ENCODE data around the gene STS. TPM values are rescaled to one million over a fixed set of nuclear protein-coding genes. Genes with fewer than 3 reads are reported as not detected.

STS gene
- total RNA-seq, 3 donors from 2014 or later (not counting 1 experiment from before 2014, with no cell fraction given) = 2.4 to 4.6 (median 2.8) TPM

GRCh38 chrX:7149411-7149810, 1.9 kb downstream of the STS start:
- Histone ChIP-seq H3K27me3 (ENCODE audit: control insufficient read depth, insufficient read depth, low read length) (no peaks in the 10 kb centered on the region), H3K36me3 (ENCODE audit: control insufficient read depth, insufficient read depth, low read length) (no peaks in the 10 kb centered on the region), H3K9me3 (ENCODE audit: control insufficient read depth, insufficient read depth, low read length) (no peaks in the 10 kb centered on the region), H3K4me1 (ENCODE audit: control insufficient read depth, insufficient read depth, low read length) (peaks cover 9% of the 10 kb centered on the region), H3K4me3 (ENCODE audit: low read length) (no peak overlapping the region), H3K27ac (ENCODE audit: low read length) (no peak overlapping the region)
- 80% methylated on average over 3 of the region's 5 CpGs for WGBS (ENCODE audit: insufficient coverage)
- no peaks in the 10 kb centered on the region for H3K9me3 Mint-ChIP-seq
- peak overlapping the region; percentile 51 for H3K4me3 Mint-ChIP-seq
- peak overlapping the region in 1 of 2 donors; percentile 92 for H3K27ac Mint-ChIP-seq
- no peaks in the 10 kb centered on the region for H3K36me3 Mint-ChIP-seq
- peaks cover 0 to 4% of the 10 kb centered on the region in 2 donors for H3K27me3 Mint-ChIP-seq (ENCODE audit: low read depth in 2 of 2)
- DNase-seq (no peak), ATAC-seq (no peak)
- H3K4me1 Mint-ChIP-seq = peaks cover 7 to 17% of the 10 kb centered on the region in 2 donors
- intact Hi-C loops (cut with micrococcal nuclease) = loop anchor here (10.0 kb wide), 1 partner anchor 775 kb away; the partner anchor contains the start of gene PNPLA4
- TF ChIP-seq CTCF (IDR thresholded peaks at IDR 0.05) = no peak

- Histone ChIP-seq H3K27ac (ENCODE audit: low read length) (no peak overlapping the region), H3K27me3 (ENCODE audit: control insufficient read depth, insufficient read depth, low read length) (no peaks in the 10 kb centered on the region), H3K9me3 (ENCODE audit: control insufficient read depth, insufficient read depth, low read length) (no peaks in the 10 kb centered on the region), H3K4me1 (ENCODE audit: control insufficient read depth, insufficient read depth, low read length) (peaks cover 3% of the 10 kb centered on the region), H3K36me3 (ENCODE audit: control insufficient read depth, insufficient read depth, low read length) (no peaks in the 10 kb centered on the region), H3K4me3 (ENCODE audit: low read length) (no peak overlapping the region)
- no peak for TF ChIP-seq CTCF (IDR thresholded peaks at IDR 0.05)
- no peak overlapping the region for H3K4me3 Mint-ChIP-seq
- H3K36me3 Mint-ChIP-seq = no peaks in the 10 kb centered on the region
- H3K4me1 Mint-ChIP-seq = peaks cover 0 to 8% of the 10 kb centered on the region in 2 donors
- ATAC-seq = no peak
- H3K27ac Mint-ChIP-seq = no peak overlapping the region
- H3K9me3 Mint-ChIP-seq = no peaks in the 10 kb centered on the region
- H3K27me3 Mint-ChIP-seq (ENCODE audit: low read depth in 2 of 2) = peaks cover 0 to 4% of the 10 kb centered on the region in 2 donors
- no peak for DNase-seq
- intact Hi-C loops (cut with micrococcal nuclease) = no loop called here
- WGBS (ENCODE audit: insufficient coverage) = 67% methylated on average over 2 of the region's 2 CpGs
Measured at GRCh38 chrX:7153231-7153630, 5.7 kb downstream of the STS start.

GRCh38 chrX:7154041-7154597, 6.6 kb downstream of the STS start:
- H3K9me3 ChIP-seq (ENCODE audit: control insufficient read depth, insufficient read depth, low read length) = no peaks in the 10 kb centered on the region
- ATAC-seq (no peak), DNase-seq (no peak)
- H3K4me3 ChIP-seq (ENCODE audit: low read length) = no peak overlapping the region
- no peak for TF ChIP-seq CTCF (IDR thresholded peaks at IDR 0.05)
- H3K27me3 Mint-ChIP-seq (ENCODE audit: low read depth in 2 of 2) = peaks cover 0 to 4% of the 10 kb centered on the region in 2 donors
- no peaks in the 10 kb centered on the region for H3K36me3 Mint-ChIP-seq
- no peaks in the 10 kb centered on the region for H3K4me1 Mint-ChIP-seq
- no peaks in the 10 kb centered on the region for H3K4me1 ChIP-seq (ENCODE audit: control insufficient read depth, insufficient read depth, low read length)
- 91% methylated on average over 4 of the region's 7 CpGs for WGBS (ENCODE audit: insufficient coverage)
- no peaks in the 10 kb centered on the region for H3K27me3 ChIP-seq (ENCODE audit: control insufficient read depth, insufficient read depth, low read length)
- H3K4me3 Mint-ChIP-seq = no peak overlapping the region
- H3K36me3 ChIP-seq (ENCODE audit: control insufficient read depth, insufficient read depth, low read length) = no peaks in the 10 kb centered on the region
- H3K9me3 Mint-ChIP-seq = no peaks in the 10 kb centered on the region
- H3K27ac Mint-ChIP-seq = no peak overlapping the region
- intact Hi-C loops (cut with micrococcal nuclease) = no loop called here
- no peak overlapping the region for H3K27ac ChIP-seq (ENCODE audit: low read length)

GRCh38 chrX:7155163-7155562, 7.7 kb downstream of the STS start:
- no peak overlapping the region for H3K4me3 Mint-ChIP-seq
- peaks cover 0 to 4% of the 10 kb centered on the region in 2 donors for H3K27me3 Mint-ChIP-seq (ENCODE audit: low read depth in 2 of 2)
- H3K36me3 Mint-ChIP-seq = no peaks in the 10 kb centered on the region
- H3K4me1 Mint-ChIP-seq = no peaks in the 10 kb centered on the region
- ATAC-seq (no peak), DNase-seq (no peak)
- Histone ChIP-seq H3K27ac (ENCODE audit: low read length) (no peak overlapping the region), H3K4me3 (ENCODE audit: low read length) (no peak overlapping the region), H3K27me3 (ENCODE audit: control insufficient read depth, insufficient read depth, low read length) (no peaks in the 10 kb centered on the region), H3K36me3 (ENCODE audit: control insufficient read depth, insufficient read depth, low read length) (no peaks in the 10 kb centered on the region), H3K9me3 (ENCODE audit: control insufficient read depth, insufficient read depth, low read length) (no peaks in the 10 kb centered on the region), H3K4me1 (ENCODE audit: control insufficient read depth, insufficient read depth, low read length) (no peaks in the 10 kb centered on the region)
- no peaks in the 10 kb centered on the region for H3K9me3 Mint-ChIP-seq
- intact Hi-C loops (cut with micrococcal nuclease) = no loop called here
- no peak for TF ChIP-seq CTCF (IDR thresholded peaks at IDR 0.05)
- no peak overlapping the region for H3K27ac Mint-ChIP-seq
- no CpG with 5 or more reads among the region's 1 CpG for WGBS (ENCODE audit: insufficient coverage)

All from natural killer cell (primary cell).